ENCODE results near the gene DLEC1. TPM values are rescaled to one million over a fixed set of nuclear protein-coding genes. Genes with fewer than 3 reads are reported as not detected.

Gene DLEC1
- total RNA-seq, 4 donors from 2014 or later = 0.18 to 2.2 (median 0.75) TPM

GRCh38 chr3:38099518-38099917 is 60.5 kb downstream of the DLEC1 start:
- H3K9me3 ChIP-seq = no peaks in the 10 kb centered on the region
- H3K4me3 ChIP-seq = no peak overlapping the region
- no peaks in the 10 kb centered on the region for H3K36me3 ChIP-seq
- DNase-seq = no peak
- no peak overlapping the region for H3K27ac ChIP-seq
- H3K4me1 ChIP-seq = no peaks in the 10 kb centered on the region
- H3K27me3 ChIP-seq = no peaks in the 10 kb centered on the region
- TF ChIP-seq POLR2A (IDR thresholded peaks at IDR 0.05) (no peak), CTCF (IDR thresholded peaks at IDR 0.05) (no peak)

- no peak for DNase-seq
- H3K4me3 ChIP-seq = no peak overlapping the region
- H3K27ac ChIP-seq = no peak overlapping the region
- no peaks in the 10 kb centered on the region for H3K36me3 ChIP-seq
- TF ChIP-seq POLR2A (IDR thresholded peaks at IDR 0.05) (no peak), CTCF (IDR thresholded peaks at IDR 0.05) (no peak)
- no peaks in the 10 kb centered on the region for H3K27me3 ChIP-seq
- no peaks in the 10 kb centered on the region for H3K9me3 ChIP-seq
- no peaks in the 10 kb centered on the region for H3K4me1 ChIP-seq
Observed at GRCh38 chr3:38100498-38100897, 61.5 kb downstream of the DLEC1 start.

GRCh38 chr3:38101811-38102443 is 62.9 kb downstream of the DLEC1 start:
- peak in 1 of 3 donors; percentile 4 for DNase-seq
- Histone ChIP-seq H3K27ac (no peak overlapping the region), H3K4me3 (no peak overlapping the region)

GRCh38 chr3:38102444-38102814 is 63.4 kb downstream of the DLEC1 start:
- Histone ChIP-seq H3K4me1 (no peaks in the 10 kb centered on the region), H3K27me3 (no peaks in the 10 kb centered on the region), H3K9me3 (no peaks in the 10 kb centered on the region), H3K4me3 (no peak overlapping the region), H3K27ac (no peak overlapping the region), H3K36me3 (no peaks in the 10 kb centered on the region)
- DNase-seq = no peak
- TF ChIP-seq POLR2A (IDR thresholded peaks at IDR 0.05) (no peak), CTCF (IDR thresholded peaks at IDR 0.05) (no peak)

More at GRCh38 chr3:38101811-38102443, 62.9 kb downstream of the DLEC1 start:
- Histone ChIP-seq H3K36me3 (no peaks in the 10 kb centered on the region), H3K9me3 (no peaks in the 10 kb centered on the region), H3K27me3 (no peaks in the 10 kb centered on the region), H3K4me1 (no peaks in the 10 kb centered on the region)
- TF ChIP-seq CTCF (IDR thresholded peaks at IDR 0.05) (no peak), POLR2A (IDR thresholded peaks at IDR 0.05) (no peak)

GRCh38 chr3:38105525-38105924 is 66.5 kb downstream of the DLEC1 start:
- Histone ChIP-seq H3K4me3 (no peak overlapping the region), H3K27me3 (no peaks in the 10 kb centered on the region), H3K4me1 (no peaks in the 10 kb centered on the region), H3K36me3 (no peaks in the 10 kb centered on the region), H3K27ac (no peak overlapping the region), H3K9me3 (no peaks in the 10 kb centered on the region)
- DNase-seq = no peak
- no peak for TF ChIP-seq CTCF (IDR thresholded peaks at IDR 0.05)
- no peak for TF ChIP-seq POLR2A (IDR thresholded peaks at IDR 0.05)
